HEK293 (cell line): ENCODE measurements around the gene CSGALNACT2.

Experiments
- CTCF ChIA-PET: fragments of 350-600 bp; formaldehyde crosslinking; extraction: SDS; loops from one replicate; lab custom pipeline; 2021; ENCODE audit warnings: antibody characterized with exemption; lab: Yijun Ruan, JAX
- POLR2A ChIA-PET: fragments of 300-600 bp; formaldehyde crosslinking; extraction: SDS; loops from one replicate; lab custom pipeline; 2020; ENCODE audit warnings: antibody characterized with exemption, inconsistent platforms; lab: Yijun Ruan, JAX
- H3K27ac ChIP-seq: fragments of 200-500 bp; sonication (Bioruptor generic); 2 replicates; pipeline ENCODE4 v1.5.1; 2014; ENCODE audit warnings: low read depth, low read length, control low read depth, inconsistent platforms; ENCODE audit errors: extremely low read depth
- H3K36me3 ChIP-seq, 2 experiments: fragments of 200-500 bp in 1 of 2; sonication (Bioruptor generic) in 1 of 2; 1 replicate in 1 of 2; 2 replicates in 1 of 2; pipeline ENCODE4 v1.5.1; 2014 to 2017; ENCODE audit warnings: inconsistent platforms in 2 of 2, low read length in 2 of 2; ENCODE audit not compliant: control insufficient read depth in 2 of 2, insufficient read depth in 1 of 2
- H3K4me1 ChIP-seq: fragments of 200-500 bp; sonication (Bioruptor generic); 2 replicates; pipeline ENCODE4 v1.5.1; 2014; ENCODE audit warnings: mild to moderate bottlenecking, low read length, inconsistent platforms; ENCODE audit not compliant: control insufficient read depth, insufficient read depth
- H3K4me3 ChIP-seq: 2 replicates; pipeline ENCODE4 v1.5.1; 2011; ENCODE audit warnings: low read depth, mild to moderate bottlenecking, control low read depth, low read length, moderate library complexity
- H3K9me3 ChIP-seq: fragments of 200-500 bp; sonication (Bioruptor generic); 2 replicates; pipeline ENCODE4 v1.5.1; 2014; ENCODE audit warnings: low read depth, low read length, inconsistent platforms; ENCODE audit not compliant: control insufficient read depth, insufficient read depth
- GFI1B ChIP-seq: fragments of 450-650 bp; formaldehyde crosslinking; IDR thresholded peaks from 2 replicates; pipeline ENCODE4 v1.5.1; 2016; ENCODE audit warnings: missing biosample characterization, missing genetic modification characterization
- HOXD13 ChIP-seq: sonication (generic); formaldehyde crosslinking; IDR thresholded peaks from 2 replicates; pipeline ENCODE4 v1.8.0; 2022; ENCODE audit warnings: missing genetic modification reagents, borderline replicate concordance
- KLF1 ChIP-seq: fragments of 450-650 bp; formaldehyde crosslinking; IDR thresholded peaks from 2 replicates; pipeline ENCODE4 v1.5.1; 2016; ENCODE audit warnings: missing biosample characterization, missing genetic modification characterization
- MZF1 ChIP-seq: fragments of 450-650 bp; formaldehyde crosslinking; IDR thresholded peaks from 2 replicates; pipeline ENCODE4 v1.5.1; 2017; ENCODE audit warnings: missing biosample characterization, missing genetic modification characterization, borderline replicate concordance
- OSR2 ChIP-seq: fragments of 450-650 bp; formaldehyde crosslinking; IDR thresholded peaks from 2 replicates; pipeline ENCODE4 v1.5.1; 2016; ENCODE audit warnings: missing biosample characterization, missing genetic modification characterization
- RBAK ChIP-seq: fragments of 450-650 bp; formaldehyde crosslinking; IDR thresholded peaks from 2 replicates; pipeline ENCODE4 v1.5.1; 2016; ENCODE audit warnings: missing biosample characterization, missing genetic modification characterization
- SETDB1 ChIP-seq: IDR thresholded peaks from one replicate; pipeline ENCODE4 v1.6.1; 2017; ENCODE audit warnings: mild to moderate bottlenecking, low read length, moderate library complexity, mixed read lengths; ENCODE audit not compliant: insufficient read length
- TRIM28 ChIP-seq: IDR thresholded peaks from 2 replicates; pipeline ENCODE4 v1.6.1; 2011; ENCODE audit warnings: low read length, control low read depth, borderline replicate concordance
- ZBTB20 ChIP-seq: fragments of 450-650 bp; formaldehyde crosslinking; IDR thresholded peaks from 2 replicates; pipeline ENCODE4 v1.5.1; 2016; ENCODE audit warnings: missing biosample characterization, missing genetic modification characterization
- ZBTB8A ChIP-seq: fragments of 450-650 bp; formaldehyde crosslinking; IDR thresholded peaks from 2 replicates; pipeline ENCODE4 v1.5.1; 2016; ENCODE audit warnings: missing biosample characterization, missing genetic modification characterization
- ZFP41 ChIP-seq: fragments of 450-650 bp; formaldehyde crosslinking; IDR thresholded peaks from 2 replicates; pipeline ENCODE4 v1.5.1; 2016; ENCODE audit warnings: missing biosample characterization, missing genetic modification characterization, borderline replicate concordance
- ZIC2 ChIP-seq: fragments of 450-650 bp; formaldehyde crosslinking; IDR thresholded peaks from 2 replicates; pipeline ENCODE4 v1.5.1; 2016; ENCODE audit warnings: missing biosample characterization, missing genetic modification characterization
- ZNF112 ChIP-seq: fragments of 450-650 bp; formaldehyde crosslinking; IDR thresholded peaks from 2 replicates; pipeline ENCODE4 v1.5.0; 2017; ENCODE audit warnings: missing biosample characterization, missing genetic modification characterization
- ZNF138 ChIP-seq: fragments of 450-650 bp; formaldehyde crosslinking; IDR thresholded peaks from 2 replicates; pipeline ENCODE4 v1.5.1; 2016; ENCODE audit warnings: missing biosample characterization, missing genetic modification characterization, borderline replicate concordance
- ZNF155 ChIP-seq: fragments of 450-650 bp; formaldehyde crosslinking; IDR thresholded peaks from 2 replicates; pipeline ENCODE4 v1.5.1; 2016; ENCODE audit warnings: missing biosample characterization, missing genetic modification characterization
- ZNF16 ChIP-seq: fragments of 450-650 bp; formaldehyde crosslinking; IDR thresholded peaks from 2 replicates; pipeline ENCODE4 v1.5.1; 2016; ENCODE audit warnings: low read depth, missing biosample characterization, missing genetic modification characterization
- ZNF19 ChIP-seq: fragments of 450-650 bp; formaldehyde crosslinking; IDR thresholded peaks from 2 replicates; pipeline ENCODE4; 2016; ENCODE audit warnings: missing biosample characterization, missing genetic modification characterization, low read depth
- ZNF2 ChIP-seq: fragments of 450-650 bp; formaldehyde crosslinking; IDR thresholded peaks from 2 replicates; pipeline ENCODE4 v1.5.1; 2016; ENCODE audit warnings: missing biosample characterization, missing genetic modification characterization
- ZNF311 ChIP-seq: fragments of 450-650 bp; formaldehyde crosslinking; IDR thresholded peaks from 2 replicates; pipeline ENCODE4 v1.5.1; 2017; ENCODE audit warnings: missing biosample characterization, missing genetic modification characterization, borderline replicate concordance
- ZNF324 ChIP-seq: fragments of 450-650 bp; formaldehyde crosslinking; IDR thresholded peaks from 2 replicates; pipeline ENCODE4 v1.5.1; 2016; ENCODE audit warnings: missing biosample characterization, missing genetic modification characterization
- ZNF335 ChIP-seq: fragments of 450-650 bp; formaldehyde crosslinking; conservative IDR thresholded peaks from 2 replicates; pipeline ENCODE4 v1.5.1; 2016; ENCODE audit warnings: missing biosample characterization, missing genetic modification characterization
- ZNF544 ChIP-seq: fragments of 450-650 bp; formaldehyde crosslinking; IDR thresholded peaks from 2 replicates; pipeline ENCODE4 v1.5.0; 2017; ENCODE audit warnings: missing biosample characterization, missing genetic modification characterization
- ZNF621 ChIP-seq: fragments of 450-650 bp; formaldehyde crosslinking; IDR thresholded peaks from 2 replicates; pipeline ENCODE4 v1.5.1; 2017; ENCODE audit warnings: missing biosample characterization, missing genetic modification characterization
- ZNF707 ChIP-seq: fragments of 450-650 bp; formaldehyde crosslinking; IDR thresholded peaks from 2 replicates; pipeline ENCODE4 v1.5.1; 2016; ENCODE audit warnings: missing biosample characterization, missing genetic modification characterization
- ZNF792 ChIP-seq: fragments of 450-650 bp; formaldehyde crosslinking; IDR thresholded peaks from 2 replicates; pipeline ENCODE4 v1.5.1; 2016; ENCODE audit warnings: missing biosample characterization, missing genetic modification characterization
- TF ChIP-seq, protein P1 (sequence below): fragments of 450-650 bp; formaldehyde crosslinking; conservative IDR thresholded peaks from 2 replicates; pipeline ENCODE4 v1.5.1; 2016; ENCODE audit warnings: low read depth, missing biosample characterization, missing genetic modification characterization
- TF ChIP-seq, protein P2 (sequence below): fragments of 450-650 bp; formaldehyde crosslinking; IDR thresholded peaks from 2 replicates; pipeline ENCODE4 v1.5.1; 2016; ENCODE audit warnings: missing biosample characterization, missing genetic modification characterization

Gene CSGALNACT2

DNA sequence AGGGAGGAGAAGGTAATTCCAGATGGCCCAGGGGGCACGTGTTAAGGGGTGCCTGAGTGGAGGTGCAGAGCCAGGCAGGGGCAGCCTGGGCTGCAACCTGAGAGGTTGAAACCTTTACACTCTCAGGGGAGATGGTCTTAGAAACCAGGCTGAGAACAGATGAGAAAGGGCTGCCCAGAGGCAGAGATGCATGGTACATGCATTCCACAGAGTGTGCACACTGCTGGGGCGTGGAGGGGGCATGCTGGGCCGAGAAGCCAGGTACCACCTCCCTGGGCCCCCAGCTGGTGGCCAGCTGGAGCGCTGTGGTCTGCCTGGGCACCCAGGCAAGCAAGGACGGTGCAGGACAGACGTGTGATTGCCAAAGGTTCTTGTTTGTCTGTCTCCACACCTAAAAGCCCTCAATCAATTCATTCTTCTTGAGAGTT, 14.1 kb upstream of the CSGALNACT2 start:
- Histone ChIP-seq H3K36me3 (no peaks in the 10 kb centered on the region), H3K27ac (no peak overlapping the region), H3K4me3 (no peak overlapping the region)
- CTCF ChIA-PET: no interaction called here
- POLR2A ChIA-PET: no interaction called here
- no peak for TF ChIP-seq RBAK (tag by site-specific recombination)
- TF ChIP-seq HOXD13 (CRISPR knock-in tag): no peak
- TF ChIP-seq ZNF112 (tag by site-specific recombination): no peak
- no peak for TF ChIP-seq ZNF2 (tag by site-specific recombination)
- no peak for TF ChIP-seq KLF1
- TF ChIP-seq OSR2 (tag by site-specific recombination): no peak
- TF ChIP-seq ZNF155 (tag by site-specific recombination): no peak
- TF ChIP-seq ZNF16: no peak
- no peak for TF ChIP-seq ZBTB8A
- TF ChIP-seq, protein P1, sequence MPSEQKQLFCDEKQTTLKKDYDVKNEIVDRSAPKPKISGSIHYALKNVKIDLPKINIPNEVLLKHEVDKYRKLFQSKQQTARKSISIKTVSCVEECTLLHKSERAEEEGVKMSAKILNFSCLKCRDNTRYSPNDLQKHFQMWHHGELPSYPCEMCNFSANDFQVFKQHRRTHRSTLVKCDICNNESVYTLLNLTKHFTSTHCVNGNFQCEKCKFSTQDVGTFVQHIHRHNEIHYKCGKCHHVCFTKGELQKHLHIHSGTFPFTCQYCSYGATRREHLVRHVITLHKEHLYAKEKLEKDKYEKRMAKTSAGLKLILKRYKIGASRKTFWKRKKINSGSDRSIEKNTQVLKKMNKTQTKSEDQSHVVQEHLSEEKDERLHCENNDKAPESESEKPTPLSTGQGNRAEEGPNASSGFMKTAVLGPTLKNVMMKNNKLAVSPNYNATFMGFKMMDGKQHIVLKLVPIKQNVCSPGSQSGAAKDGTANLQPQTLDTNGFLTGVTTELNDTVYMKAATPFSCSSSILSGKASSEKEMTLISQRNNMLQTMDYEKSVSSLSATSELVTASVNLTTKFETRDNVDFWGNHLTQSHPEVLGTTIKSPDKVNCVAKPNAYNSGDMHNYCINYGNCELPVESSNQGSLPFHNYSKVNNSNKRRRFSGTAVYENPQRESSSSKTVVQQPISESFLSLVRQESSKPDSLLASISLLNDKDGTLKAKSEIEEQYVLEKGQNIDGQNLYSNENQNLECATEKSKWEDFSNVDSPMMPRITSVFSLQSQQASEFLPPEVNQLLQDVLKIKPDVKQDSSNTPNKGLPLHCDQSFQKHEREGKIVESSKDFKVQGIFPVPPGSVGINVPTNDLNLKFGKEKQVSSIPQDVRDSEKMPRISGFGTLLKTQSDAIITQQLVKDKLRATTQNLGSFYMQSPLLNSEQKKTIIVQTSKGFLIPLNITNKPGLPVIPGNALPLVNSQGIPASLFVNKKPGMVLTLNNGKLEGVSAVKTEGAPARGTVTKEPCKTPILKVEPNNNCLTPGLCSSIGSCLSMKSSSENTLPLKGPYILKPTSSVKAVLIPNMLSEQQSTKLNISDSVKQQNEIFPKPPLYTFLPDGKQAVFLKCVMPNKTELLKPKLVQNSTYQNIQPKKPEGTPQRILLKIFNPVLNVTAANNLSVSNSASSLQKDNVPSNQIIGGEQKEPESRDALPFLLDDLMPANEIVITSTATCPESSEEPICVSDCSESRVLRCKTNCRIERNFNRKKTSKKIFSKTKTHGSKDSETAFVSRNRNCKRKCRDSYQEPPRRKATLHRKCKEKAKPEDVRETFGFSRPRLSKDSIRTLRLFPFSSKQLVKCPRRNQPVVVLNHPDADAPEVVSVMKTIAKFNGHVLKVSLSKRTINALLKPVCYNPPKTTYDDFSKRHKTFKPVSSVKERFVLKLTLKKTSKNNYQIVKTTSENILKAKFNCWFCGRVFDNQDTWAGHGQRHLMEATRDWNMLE (tag by site-specific recombination): no peak
- no peak for TF ChIP-seq TRIM28
- TF ChIP-seq ZNF311 (tag by site-specific recombination): no peak
- TF ChIP-seq ZNF621 (tag by site-specific recombination): no peak
- TF ChIP-seq ZNF324 (tag by site-specific recombination): no peak
- TF ChIP-seq SETDB1: no peak
- no peak for TF ChIP-seq ZNF707 (tag by site-specific recombination)
- TF ChIP-seq, all 188 proteins: peak for 0
- H3K9me3 ChIP-seq: no peaks in the 10 kb centered on the region
- no peaks in the 10 kb centered on the region for H3K4me1 ChIP-seq

DNA sequence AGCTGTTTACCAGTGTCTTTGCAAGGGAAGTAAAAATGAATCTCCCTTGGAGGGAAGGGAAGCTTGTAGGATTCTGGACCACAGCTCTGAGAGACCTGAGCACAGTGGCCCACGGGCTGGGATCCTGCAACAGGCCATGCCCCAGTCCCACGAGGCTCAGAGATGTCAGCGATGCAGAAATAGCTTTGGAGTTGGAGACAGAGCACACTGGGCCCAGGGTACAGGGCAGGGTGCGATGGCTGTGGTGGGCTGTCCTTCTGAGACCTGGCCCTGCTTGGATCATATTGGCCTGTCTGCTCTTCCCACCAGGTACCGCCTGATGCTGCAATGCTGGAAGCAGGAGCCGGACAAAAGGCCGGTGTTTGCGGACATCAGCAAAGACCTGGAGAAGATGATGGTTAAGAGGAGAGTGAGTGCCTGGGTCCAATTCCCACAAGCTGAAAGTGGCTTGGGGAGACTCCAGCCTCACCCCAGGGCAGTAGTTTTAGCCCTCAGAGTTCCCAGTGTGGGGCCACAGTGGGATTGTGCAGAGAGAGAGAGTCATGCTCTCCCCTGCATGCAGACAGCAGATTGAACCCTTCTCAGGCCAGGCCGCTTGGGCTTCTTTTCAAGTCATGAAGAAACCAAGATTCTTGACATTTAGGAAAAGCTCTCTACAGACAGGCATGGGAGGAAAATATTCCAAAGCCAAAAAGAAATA, 13.5 kb upstream of the CSGALNACT2 start:
- CTCF ChIA-PET: interaction anchor here (0.6 kb wide), 1 partner anchor 11 kb away, joined by 3 read pairs; no protein-coding TSS in a partner anchor

DNA sequence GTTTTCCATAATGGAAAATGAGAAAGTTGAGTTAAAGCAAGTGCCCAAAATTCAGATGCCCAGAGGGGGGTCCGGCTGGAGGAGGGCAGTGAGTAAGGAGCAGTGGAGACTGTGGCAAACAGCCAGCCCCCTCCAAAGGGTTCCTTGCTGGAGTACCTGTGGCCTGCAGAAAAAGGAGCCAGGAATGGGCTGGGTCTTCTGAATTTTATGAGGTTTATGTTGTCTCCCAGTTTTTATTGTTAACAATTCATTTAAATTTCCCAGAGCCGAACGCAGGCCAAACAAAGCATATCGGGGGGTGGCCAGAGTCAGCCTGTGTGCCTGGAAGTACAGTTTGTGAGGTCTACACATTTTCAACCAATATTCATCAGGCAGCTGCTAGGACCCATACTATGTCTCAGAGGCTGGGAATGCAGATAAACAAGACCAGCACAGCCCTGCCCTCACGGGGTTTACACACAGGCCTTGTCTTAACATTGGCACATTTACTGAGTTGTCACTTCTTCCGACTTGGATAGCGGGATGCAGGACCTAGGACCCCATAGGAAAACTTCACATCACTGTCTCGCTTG, 12.9 kb upstream of the CSGALNACT2 start:
- POLR2A ChIA-PET: no interaction called here
- Histone ChIP-seq H3K4me1 (peaks cover 4% of the 10 kb centered on the region; the same call in 1 of the 2 replicates), H3K36me3 (no peaks in the 10 kb centered on the region), H3K4me3 (no peak overlapping the region), H3K27ac (no peak overlapping the region), H3K9me3 (no peaks in the 10 kb centered on the region)
- CTCF ChIA-PET: interaction anchor here (0.6 kb wide), 1 partner anchor 10 kb away, joined by 3 read pairs; no protein-coding TSS in a partner anchor
- no peak for TF ChIP-seq MZF1
- TF ChIP-seq, protein P2, sequence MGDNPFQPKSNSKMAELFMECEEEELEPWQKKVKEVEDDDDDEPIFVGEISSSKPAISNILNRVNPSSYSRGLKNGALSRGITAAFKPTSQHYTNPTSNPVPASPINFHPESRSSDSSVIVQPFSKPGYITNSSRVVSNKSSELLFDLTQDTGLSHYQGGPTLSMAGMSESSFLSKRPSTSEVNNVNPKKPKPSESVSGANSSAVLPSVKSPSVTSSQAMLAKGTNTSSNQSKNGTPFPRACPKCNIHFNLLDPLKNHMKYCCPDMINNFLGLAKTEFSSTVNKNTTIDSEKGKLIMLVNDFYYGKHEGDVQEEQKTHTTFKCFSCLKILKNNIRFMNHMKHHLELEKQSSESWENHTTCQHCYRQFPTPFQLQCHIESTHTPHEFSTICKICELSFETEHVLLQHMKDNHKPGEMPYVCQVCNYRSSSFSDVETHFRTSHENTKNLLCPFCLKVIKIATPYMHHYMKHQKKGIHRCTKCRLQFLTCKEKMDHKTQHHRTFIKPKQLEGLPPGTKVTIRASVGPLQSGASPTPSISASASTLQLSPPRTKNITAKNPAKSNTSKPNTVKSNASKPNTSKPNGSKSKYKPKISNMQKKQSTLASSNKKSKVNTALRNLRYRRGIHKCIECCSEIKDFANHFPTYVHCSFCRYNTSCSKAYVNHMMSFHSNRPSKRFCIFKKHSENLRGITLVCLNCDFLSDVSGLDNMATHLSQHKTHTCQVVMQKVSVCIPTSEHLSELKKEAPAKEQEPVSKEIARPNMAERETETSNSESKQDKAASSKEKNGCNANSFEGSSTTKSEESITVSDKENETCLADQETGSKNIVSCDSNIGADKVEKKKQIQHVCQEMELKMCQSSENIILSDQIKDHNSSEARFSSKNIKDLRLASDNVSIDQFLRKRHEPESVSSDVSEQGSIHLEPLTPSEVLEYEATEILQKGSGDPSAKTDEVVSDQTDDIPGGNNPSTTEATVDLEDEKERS: no peak
- TF ChIP-seq ZNF138 (tag by site-specific recombination): no peak
- TF ChIP-seq ZNF19 (tag by site-specific recombination): no peak
- no peak for TF ChIP-seq ZNF792
- no peak for TF ChIP-seq ZBTB20 (tag by site-specific recombination)

More for the DNA sequence above, 13.5 kb upstream of the CSGALNACT2 start:
- H3K9me3 ChIP-seq: no peaks in the 10 kb centered on the region
- H3K27ac ChIP-seq: no peak overlapping the region
- H3K4me3 ChIP-seq: no peak overlapping the region
- TF ChIP-seq ZNF335 (tag by site-specific recombination) (no peak), ZIC2 (tag by site-specific recombination) (peak; percentile 46), ZNF544 (no peak), ZFP41 (tag by site-specific recombination) (no peak), GFI1B (tag by site-specific recombination) (no peak)
- POLR2A ChIA-PET: no interaction called here
- H3K36me3 ChIP-seq: no peaks in the 10 kb centered on the region
- peaks cover 4% of the 10 kb centered on the region; the same call in 1 of the 2 replicates for H3K4me1 ChIP-seq
